Measurements from ENCODE around the gene ARHGAP15.

Gene ARHGAP15

DNA sequence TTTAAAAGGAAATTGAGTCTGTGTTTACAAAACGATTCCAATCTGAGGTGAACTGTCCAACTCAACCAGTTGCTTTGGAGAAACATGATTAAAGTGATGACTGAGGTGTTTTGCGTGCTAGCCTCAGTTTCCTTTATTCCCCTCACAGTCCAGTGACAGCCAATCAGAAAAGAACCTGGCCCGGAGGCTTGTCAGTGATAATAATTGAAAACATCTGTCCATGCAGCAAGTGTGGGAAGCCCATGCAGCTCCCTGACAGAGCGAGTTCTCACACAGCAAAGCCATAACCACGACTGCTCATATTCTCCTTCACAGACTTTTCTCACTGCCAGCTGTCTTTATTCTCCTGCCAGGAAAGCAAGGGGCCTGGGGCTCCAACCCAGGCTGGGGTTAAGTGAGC is 613.4 kb downstream of the ARHGAP15 start:
- TF ChIP-seq, protein P1, sequence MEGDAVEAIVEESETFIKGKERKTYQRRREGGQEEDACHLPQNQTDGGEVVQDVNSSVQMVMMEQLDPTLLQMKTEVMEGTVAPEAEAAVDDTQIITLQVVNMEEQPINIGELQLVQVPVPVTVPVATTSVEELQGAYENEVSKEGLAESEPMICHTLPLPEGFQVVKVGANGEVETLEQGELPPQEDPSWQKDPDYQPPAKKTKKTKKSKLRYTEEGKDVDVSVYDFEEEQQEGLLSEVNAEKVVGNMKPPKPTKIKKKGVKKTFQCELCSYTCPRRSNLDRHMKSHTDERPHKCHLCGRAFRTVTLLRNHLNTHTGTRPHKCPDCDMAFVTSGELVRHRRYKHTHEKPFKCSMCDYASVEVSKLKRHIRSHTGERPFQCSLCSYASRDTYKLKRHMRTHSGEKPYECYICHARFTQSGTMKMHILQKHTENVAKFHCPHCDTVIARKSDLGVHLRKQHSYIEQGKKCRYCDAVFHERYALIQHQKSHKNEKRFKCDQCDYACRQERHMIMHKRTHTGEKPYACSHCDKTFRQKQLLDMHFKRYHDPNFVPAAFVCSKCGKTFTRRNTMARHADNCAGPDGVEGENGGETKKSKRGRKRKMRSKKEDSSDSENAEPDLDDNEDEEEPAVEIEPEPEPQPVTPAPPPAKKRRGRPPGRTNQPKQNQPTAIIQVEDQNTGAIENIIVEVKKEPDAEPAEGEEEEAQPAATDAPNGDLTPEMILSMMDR (IDR thresholded peaks at IDR 0.05; ENCODE audit: borderline replicate concordance, insufficient read depth, low read depth, low read length) = no peak
- H3K4me3 ChIP-seq (ENCODE audit: low read depth, low read length) = no peak overlapping the region

DNA sequence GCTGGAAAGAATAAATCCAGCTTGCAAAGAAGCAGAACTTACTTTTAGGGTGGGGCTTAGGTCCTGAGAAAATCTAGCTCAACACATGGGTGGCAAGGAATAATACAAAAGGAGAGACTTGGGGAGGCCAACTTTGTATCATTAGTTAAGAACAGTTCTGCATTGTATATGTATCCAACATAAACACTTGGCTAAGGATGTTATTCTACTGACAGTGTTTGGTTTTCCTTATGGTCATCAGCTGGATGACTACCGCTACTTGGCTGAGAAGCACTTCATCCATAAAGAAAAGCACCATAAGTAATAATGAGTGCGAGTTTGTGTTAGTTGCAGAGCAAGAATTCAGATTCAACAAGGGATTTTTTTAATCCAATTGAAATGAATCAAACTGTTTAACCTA is 614.9 kb downstream of the ARHGAP15 start:
- TF ChIP-seq, protein P1 (IDR thresholded peaks at IDR 0.05; ENCODE audit: borderline replicate concordance, insufficient read depth, low read depth, low read length) = no peak
- H3K4me3 ChIP-seq (ENCODE audit: low read depth, low read length) = no peak overlapping the region

DNA sequence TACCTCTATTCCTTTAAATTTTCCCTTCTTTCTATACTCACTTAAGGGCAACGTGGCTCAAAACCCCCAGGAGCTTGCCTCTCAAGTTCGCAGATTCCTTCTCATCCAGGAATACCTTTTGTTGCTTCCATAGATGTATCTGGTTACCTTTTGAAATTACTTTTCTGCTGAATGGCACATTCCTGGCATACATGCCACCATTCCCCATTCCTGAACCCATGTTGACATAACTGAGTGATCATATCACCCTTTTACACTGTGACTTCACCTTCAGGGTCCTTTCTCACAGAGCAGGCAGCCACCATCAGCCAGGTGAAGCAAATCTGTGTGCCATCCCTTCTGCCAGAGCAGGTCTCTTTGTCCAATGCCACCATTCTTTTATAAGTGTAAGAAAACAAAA is 615.8 kb downstream of the ARHGAP15 start:
- TF ChIP-seq, protein P1 (IDR thresholded peaks at IDR 0.05; ENCODE audit: borderline replicate concordance, insufficient read depth, low read depth, low read length) = no peak
- H3K4me3 ChIP-seq (ENCODE audit: low read depth, low read length) = no peak overlapping the region

DNA sequence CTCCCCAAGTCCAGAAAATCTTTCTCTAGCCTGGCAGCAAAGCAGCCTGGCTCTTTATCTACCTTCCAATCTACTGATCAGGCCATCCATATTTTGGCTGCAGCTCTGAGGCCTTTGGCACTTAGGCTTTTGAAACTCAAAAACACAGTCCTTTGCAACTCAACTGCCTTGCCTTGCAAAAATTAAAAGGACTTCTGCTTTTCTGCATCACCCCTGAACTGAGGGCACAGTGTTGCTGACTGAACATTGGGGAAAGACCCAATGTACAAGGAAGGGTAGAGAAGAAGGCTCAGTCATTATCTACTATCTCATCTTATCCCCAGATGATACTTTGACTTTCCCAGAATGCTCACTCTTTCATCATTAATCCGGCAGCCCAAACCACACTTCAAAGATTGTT is 625.5 kb downstream of the ARHGAP15 start:
- H3K4me3 ChIP-seq (ENCODE audit: low read depth, low read length) = no peak overlapping the region
- TF ChIP-seq, protein P1 (IDR thresholded peaks at IDR 0.05; ENCODE audit: borderline replicate concordance, insufficient read depth, low read depth, low read length) = no peak

DNA sequence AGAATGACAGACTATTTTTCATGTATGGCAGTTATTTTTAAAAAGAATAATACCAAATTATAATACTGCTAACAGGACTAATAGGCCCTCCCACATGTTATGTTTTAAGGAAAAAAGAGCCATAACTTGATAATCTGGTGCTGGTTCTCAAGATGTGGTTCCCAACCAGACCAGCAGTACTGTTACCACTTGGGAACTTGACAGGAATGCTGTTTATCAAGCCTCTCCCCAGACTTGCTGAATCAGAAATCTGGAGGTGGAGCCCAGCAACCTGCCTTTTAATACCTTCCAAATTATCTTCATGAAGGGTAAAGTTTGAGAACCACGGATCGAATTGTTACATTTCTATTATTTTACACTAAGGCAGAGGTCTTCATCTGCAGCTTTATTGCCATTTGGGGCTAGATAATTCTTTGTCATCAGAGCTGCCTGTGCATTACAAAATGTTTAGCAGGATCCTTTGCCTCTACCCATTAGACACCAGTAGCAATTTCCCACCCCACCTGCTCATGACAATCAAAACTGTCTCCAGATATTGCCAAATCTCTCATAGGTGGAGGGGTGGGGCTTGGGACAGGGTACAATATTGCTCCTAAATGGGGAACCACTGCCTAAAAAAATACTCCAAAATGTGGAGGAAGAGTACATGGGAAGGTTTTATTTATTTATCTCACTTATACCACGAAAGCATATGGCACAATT is 629.6 kb downstream of the ARHGAP15 start:
- H3K4me3 ChIP-seq (ENCODE audit: low read depth, low read length) = no peak overlapping the region
- TF ChIP-seq, protein P1 (IDR thresholded peaks at IDR 0.05; ENCODE audit: borderline replicate concordance, insufficient read depth, low read depth, low read length) = no peak

DNA sequence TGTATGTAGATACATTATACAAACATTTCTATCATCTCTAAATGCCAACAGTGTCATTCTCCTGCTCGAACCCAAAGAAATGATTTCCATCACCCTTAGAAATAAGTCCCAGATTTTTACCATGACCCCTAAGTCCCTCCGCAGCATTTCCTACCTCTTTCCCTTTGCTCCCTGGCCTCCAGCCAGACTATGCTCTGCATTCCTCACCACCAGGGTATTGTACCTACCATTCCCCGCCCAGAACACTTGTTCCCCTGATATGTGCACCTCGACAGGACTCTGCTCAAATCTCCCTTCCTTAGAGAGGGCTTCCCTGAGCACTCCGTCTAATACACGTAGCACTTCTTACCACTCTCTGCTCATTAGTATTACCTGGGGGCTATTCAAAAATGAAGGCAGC is 630.2 kb downstream of the ARHGAP15 start:
- TF ChIP-seq, protein P1 (IDR thresholded peaks at IDR 0.05; ENCODE audit: borderline replicate concordance, insufficient read depth, low read depth, low read length) = no peak
- no peak overlapping the region for H3K4me3 ChIP-seq (ENCODE audit: low read depth, low read length)

DNA sequence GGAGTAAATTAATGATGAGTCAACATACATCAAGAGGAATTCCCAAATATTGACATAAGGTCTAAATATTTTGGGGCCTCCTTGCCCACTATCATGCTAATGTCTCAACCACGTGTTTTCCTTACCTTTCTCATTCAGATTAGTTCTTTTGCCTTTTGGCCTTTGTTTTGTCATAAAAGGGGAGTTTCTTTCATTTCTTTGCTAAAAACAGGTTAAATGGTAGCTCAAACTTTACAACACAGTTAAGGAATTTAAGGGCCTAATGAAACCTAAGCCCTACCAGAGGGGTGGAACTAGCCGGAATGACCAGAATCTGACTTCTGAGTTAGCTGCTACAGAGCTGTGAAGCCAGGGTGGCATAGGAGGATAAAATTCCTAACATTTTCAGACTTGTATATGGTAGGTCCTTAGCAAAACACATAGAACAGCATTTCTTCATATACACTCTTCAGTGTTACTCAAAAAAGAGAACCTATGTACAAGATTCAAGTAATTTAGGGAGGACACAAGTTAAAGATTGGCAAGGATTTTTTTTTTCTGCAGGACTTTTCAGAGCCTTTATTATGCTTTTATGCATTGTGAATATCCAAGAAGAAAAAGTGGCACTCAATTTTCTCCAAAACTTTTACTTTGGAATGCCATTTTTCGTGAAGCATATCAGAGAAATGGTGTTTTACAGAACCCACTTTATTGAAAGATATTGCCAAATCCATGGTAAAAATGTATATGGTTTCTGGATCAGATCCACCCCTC is 633.1 kb downstream of the ARHGAP15 start:
- H3K4me3 ChIP-seq (ENCODE audit: low read depth, low read length) = no peak overlapping the region
- TF ChIP-seq, protein P1 (IDR thresholded peaks at IDR 0.05; ENCODE audit: borderline replicate concordance, insufficient read depth, low read depth, low read length) = no peak

Measured in GM12875 (cell line).